Ureter (tissue), 1 donor: ENCODE data around the gene GBE1. TPM values are rescaled to one million over a fixed set of nuclear protein-coding genes. Genes with fewer than 3 reads are reported as not detected.

Experiments
- DNase-seq: peaks from one replicate; pipeline ENCODE4 v3.0.0-alpha.2; 2020; ENCODE audit warnings: low spot score
- total RNA-seq: library from RNA; stranded (reverse); gene quantifications from one replicate; pipeline ENCODE4 v1.2.4, GENCODE V29; 2023
- donor health status: DM: yes; HTN: yes; CAD: no.

Gene GBE1
- total RNA-seq, 1 donor from 2014 or later, result 28.8 TPM

- DNase-seq, result no peak
These were observed 140.2 kb downstream of the GBE1 start for GRCh38 chr3:81621277-81621676.

GRCh38 chr3:81620849-81621248 lies 140.6 kb downstream of the GBE1 start:
- DNase-seq, result no peak

- no peak for DNase-seq
These were observed 148.7 kb downstream of the GBE1 start for GRCh38 chr3:81612768-81613167.

DNA sequence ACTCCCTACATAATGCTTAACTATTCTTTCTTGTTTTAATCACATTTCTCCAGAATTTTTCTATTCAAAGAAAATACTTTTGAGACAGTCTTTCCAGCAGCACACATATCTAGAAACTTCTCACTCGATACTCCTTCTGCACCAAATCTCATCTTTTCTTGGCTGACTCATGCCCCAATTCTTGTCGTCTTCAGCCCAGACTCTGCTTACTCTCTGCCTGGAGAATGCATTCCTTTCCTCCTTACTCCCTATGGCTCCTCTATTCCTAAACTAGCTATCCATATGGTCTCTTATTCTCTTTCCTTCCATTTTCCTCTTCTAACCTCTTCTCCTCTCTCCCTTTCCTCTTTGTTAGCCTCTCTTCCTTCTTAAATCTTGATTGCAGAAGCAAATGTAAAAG lies 158.7 kb downstream of the GBE1 start:
- no peak for DNase-seq

DNA sequence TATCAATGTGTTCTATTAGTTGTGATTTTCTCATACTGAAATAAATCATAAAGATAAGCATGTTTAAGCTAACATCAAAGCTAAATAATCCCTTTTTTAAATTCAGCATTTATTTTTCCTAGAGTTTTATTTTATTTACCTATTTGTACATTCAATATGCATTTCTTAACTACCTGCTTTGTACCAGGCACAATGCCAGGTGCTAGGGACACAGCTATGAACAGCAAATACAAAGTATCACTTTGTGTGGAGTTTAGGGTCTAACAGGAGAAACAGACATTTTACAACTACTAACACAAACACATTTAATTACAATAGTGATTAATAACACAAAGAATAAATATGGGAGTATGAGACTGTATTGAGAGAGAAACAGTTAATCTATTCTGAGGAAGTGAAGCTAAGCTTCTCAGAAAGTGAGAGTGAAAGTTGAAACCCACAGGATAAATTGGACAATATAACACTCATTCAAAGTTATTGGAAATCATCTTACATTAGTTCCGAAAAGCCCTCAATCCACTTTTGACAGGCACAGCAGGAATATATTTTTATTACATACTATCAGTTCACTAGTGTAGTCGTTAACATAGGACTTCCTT lies 159.6 kb downstream of the GBE1 start:
- DNase-seq, result no peak

DNA sequence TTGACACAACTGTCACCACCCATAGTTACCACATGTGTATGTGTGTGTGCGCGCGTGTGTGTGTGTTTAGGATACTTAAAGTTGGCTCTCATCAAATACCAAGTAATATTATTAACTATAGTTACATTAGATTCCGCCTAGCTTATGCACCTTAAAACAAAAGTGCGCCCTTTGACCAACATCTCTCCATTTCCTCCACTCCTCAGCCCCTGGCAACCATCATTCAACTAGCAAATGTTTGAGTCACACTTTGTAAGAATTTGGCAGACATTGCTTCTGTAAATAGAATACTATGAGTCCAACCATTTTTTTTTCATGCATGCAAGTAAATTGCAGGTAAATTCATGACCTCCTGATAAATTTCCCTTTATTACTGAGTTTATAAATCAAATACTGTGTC lies 169.3 kb downstream of the GBE1 start:
- no peak for DNase-seq

GRCh38 chr3:81585937-81586336 lies 175.5 kb downstream of the GBE1 start:
- no peak for DNase-seq

DNA sequence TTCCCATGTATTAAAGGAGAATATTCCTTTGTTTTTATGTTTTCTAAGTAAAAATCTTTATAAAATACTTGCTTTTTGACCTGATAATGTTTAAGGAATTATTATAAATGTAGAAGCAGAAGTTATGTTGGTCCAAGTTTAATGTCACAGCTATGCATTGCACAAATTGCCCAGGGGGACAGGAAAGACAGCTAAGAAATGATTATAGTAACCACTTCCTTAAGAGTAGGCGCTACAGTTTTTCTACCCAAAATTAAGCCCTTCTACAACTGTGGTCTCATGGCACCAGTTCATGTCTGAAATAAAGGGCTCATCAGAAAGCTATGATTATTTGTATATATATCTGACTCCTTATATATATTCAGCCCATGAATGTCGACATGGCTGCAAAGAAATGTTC lies 176.4 kb downstream of the GBE1 start:
- DNase-seq, result no peak

DNA sequence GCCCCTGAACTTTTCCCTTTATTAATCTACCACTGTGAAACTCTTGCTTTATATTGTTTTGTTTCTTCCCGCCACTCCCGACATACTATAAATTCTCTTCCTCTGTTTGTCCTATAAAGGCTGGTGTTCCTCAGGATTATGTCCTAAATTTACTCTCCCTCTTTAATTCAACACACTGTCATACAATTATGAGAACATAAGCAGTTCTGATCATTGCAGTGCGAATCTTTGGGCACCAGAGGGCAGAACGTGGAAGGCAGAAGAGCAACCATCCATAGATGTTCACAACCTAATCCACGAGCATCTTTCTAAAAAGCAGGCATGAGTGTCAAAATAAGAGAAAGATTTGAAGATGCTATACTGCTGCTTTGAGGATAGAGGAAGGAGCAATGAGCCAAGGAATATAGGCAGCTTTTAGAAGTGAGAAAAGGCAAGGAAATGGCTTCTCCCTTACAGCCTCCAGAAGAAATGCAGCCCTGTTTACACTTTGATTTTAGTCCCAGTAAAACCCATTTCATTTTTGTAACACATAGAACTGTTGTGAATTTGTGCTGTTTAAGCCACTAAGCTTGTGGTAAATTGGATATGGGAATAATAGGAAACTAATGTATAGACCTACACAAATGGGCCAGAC lies 179.4 kb downstream of the GBE1 start:
- no peak for DNase-seq

- DNase-seq, result no peak
These were observed 181.1 kb downstream of the GBE1 start for GRCh38 chr3:81580355-81580754.

- no peak for DNase-seq
These were observed 181.7 kb downstream of the GBE1 start for GRCh38 chr3:81579744-81580143.

- no peak for DNase-seq
These were observed 189.2 kb downstream of the GBE1 start for GRCh38 chr3:81572201-81572756.

- DNase-seq, result no peak
These were observed 193.1 kb downstream of the GBE1 start for GRCh38 chr3:81568378-81568777.

- no peak for DNase-seq
These were observed 196.4 kb downstream of the GBE1 start for GRCh38 chr3:81565041-81565440.

- no peak for DNase-seq
These were observed 203.3 kb downstream of the GBE1 start for GRCh38 chr3:81558106-81558505.

DNA sequence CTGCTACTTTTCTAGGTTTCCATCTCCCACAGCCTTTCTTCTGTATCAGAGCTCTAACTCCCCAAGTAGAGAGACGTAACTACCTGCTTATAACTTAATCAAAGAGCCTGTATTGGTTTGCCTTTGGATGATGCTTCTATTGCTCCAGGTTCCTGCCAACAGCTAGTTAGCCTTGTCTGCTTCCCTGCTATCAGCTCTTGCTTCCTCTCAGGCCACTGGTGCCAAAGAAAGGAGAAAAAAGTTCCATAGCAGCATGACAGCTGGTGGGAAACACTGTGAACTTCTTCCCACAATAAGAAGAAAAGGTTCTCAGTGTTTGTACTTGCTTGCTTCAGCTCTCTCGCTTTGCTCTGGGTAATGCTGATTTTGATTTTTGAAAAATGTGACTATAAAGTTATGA lies 206.6 kb downstream of the GBE1 start:
- no peak for DNase-seq

DNA sequence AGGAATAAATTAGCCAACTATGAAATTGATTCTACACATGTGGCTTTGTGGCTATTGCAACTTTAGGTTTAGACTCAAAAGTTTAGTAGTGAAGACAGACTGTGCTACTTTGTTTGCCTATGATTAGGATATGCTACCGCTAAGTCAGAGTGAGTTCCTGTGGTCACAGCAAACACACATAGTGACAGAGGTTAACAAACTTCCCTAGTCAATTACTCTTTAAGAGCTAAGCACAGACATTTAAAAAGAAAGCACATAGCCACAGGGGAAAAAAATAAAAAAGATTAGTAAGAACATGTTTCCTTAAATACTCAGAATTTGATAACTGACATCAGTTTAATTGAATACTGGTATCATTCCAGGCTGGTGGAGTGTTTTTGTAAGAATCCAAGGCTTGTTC lies 207.1 kb downstream of the GBE1 start:
- DNase-seq, result no peak

- no peak for DNase-seq
These were observed 211.0 kb downstream of the GBE1 start for GRCh38 chr3:81550415-81550814.

DNA sequence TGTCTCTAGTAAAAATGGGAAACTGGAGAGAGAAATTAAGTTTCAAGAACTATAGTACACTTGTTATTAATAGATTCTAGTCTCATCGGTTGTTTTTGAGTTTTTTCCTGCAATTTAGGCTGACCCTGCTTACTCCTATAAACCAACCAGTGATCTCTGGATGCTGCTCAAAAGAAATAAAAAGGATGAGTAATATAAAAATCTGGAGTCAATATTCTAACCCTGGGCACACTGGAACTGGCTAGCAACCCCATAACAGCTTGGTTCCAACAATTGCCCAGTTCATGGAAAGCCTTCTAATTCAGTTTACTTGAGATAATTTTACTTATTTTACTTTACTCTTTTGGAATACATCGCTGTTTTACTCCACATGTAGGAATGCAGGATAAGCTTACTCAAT lies 211.6 kb downstream of the GBE1 start:
- no peak for DNase-seq

GRCh38 chr3:81549388-81549787 lies 212.1 kb downstream of the GBE1 start:
- DNase-seq, result no peak

DNA sequence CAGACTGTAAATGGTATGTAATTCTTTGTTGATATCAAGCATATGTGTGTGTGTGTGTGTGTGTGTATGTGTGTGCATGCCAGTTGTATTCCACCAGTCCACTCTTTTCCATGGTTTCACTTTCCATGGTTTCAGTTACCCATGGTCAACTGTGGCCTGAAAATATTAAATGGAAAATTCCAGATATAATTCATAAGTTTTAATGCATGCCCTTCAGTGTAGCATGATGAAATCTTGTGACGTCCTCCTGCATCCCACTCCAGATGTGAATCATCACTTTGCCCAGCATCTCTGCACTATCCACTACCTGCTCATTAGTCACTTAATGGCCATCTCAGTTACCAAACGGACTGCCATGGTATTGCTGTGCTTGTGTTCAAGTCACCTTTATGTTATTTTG lies 215.9 kb downstream of the GBE1 start:
- no peak for DNase-seq

- no peak for DNase-seq
These were observed 217.1 kb downstream of the GBE1 start for GRCh38 chr3:81544385-81544784.

DNA sequence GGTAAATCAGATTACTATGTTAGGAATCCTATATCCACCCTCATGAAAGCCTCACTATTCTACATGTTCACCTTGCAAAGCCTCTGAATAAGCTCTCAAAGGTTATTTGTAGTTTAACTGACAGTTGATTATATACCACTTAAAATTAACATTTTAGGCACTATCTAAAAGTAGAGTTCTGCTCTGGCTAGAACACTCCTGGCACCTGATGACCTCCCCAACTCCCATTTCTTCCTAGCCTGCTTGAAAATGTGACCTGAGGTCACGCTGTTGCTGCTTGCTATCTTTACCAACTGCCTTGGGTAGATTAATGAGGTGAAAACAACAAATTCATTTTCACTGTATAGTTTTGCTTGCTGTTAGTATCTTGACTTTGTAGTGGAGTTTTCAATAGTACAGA lies 220.7 kb downstream of the GBE1 start:
- no peak for DNase-seq

DNA sequence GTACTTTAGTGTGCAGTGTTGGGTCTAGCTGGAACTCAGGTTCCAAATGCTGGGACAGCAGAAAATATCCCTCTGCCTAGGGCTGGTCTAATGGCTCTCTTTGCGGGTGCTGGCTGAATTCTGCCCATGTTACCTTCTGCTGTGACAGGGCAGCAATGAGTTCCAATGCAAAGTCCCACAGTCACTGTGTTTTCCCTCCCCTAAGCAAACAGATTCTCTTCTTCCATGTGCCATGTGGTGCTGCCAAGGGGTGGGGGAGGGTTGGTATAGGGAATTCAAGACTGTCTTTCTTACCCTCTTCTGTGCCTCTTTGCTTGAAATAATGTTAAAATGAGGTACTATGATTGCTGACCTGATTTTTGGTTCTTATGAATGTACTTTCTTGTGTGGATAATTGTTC lies 229.6 kb downstream of the GBE1 start:
- no peak for DNase-seq
